SK-N-SH treated with all-trans-retinoic acid at 6 μM for 48 hours (cell line): Measurements from ENCODE around the gene GPR61.

Experiments used
- ATAC-seq: fragments of 200-7000 bp; cut with Tn5 transposase; 3 replicates; pipeline ENCODE4 v1.9.1; 2020; ENCODE audit warnings: mild to moderate bottlenecking, moderate library complexity
- ARNTL ChIP-seq: fragments of 450-650 bp; formaldehyde crosslinking; IDR thresholded peaks from 2 replicates; pipeline ENCODE4 v1.5.0; 2020; ENCODE audit warnings: low read depth, mild to moderate bottlenecking, moderate library complexity, borderline replicate concordance
- BACH2 ChIP-seq: fragments of 250-450 bp; sonication (Bioruptor Pico); IDR thresholded peaks from 2 replicates; pipeline ENCODE4 v1.9.0; 2021; ENCODE audit warnings: mild to moderate bottlenecking, borderline replicate concordance
- CREB5 ChIP-seq: fragments of 250-450 bp; sonication (Bioruptor Pico); IDR thresholded peaks from 2 replicates; pipeline ENCODE4 v1.5.1; 2020; ENCODE audit warnings: low read depth, mild to moderate bottlenecking, moderate library complexity
- CSDC2 ChIP-seq: fragments of 250-450 bp; sonication (Bioruptor Pico); IDR thresholded peaks from 2 replicates; pipeline ENCODE4 v1.5.0; 2020; ENCODE audit warnings: mild to moderate bottlenecking, moderate library complexity
- CSRNP3 ChIP-seq: fragments of 250-450 bp; sonication (Bioruptor Pico); IDR thresholded peaks from 2 replicates; pipeline ENCODE4 v1.5.1; 2021; ENCODE audit warnings: mild to moderate bottlenecking, moderate library complexity
- GLIS3 ChIP-seq: fragments of 250-450 bp; sonication (Bioruptor Pico); IDR thresholded peaks from 2 replicates; pipeline ENCODE4 v1.5.0; 2020; ENCODE audit warnings: mild to moderate bottlenecking, moderate library complexity
- ISL1 ChIP-seq: fragments of 250-450 bp; sonication (Bioruptor Pico); IDR thresholded peaks from 2 replicates; pipeline ENCODE4 v2.1.2; 2022; ENCODE audit warnings: mild to moderate bottlenecking, moderate library complexity
- OSR1 ChIP-seq: fragments of 250-450 bp; sonication (Bioruptor Pico); IDR thresholded peaks from 2 replicates; pipeline ENCODE4 v1.8.0; 2022; ENCODE audit warnings: moderate library complexity, mild to moderate bottlenecking, inconsistent platforms
- POU6F1 ChIP-seq: fragments of 250-450 bp; sonication (Bioruptor Pico); IDR thresholded peaks from 2 replicates; pipeline ENCODE4 v1.8.0; 2021; ENCODE audit warnings: low read depth, mild to moderate bottlenecking, moderate library complexity, borderline replicate concordance
- PPARA ChIP-seq: fragments of 250-450 bp; sonication (Bioruptor Pico); IDR thresholded peaks from 2 replicates; pipeline ENCODE4 v1.5.0; 2020; ENCODE audit warnings: mild to moderate bottlenecking, borderline replicate concordance
- RARB ChIP-seq: fragments of 250-450 bp; sonication (Bioruptor Pico); IDR thresholded peaks from 2 replicates; pipeline ENCODE4 v1.8.0; 2021; ENCODE audit warnings: mild to moderate bottlenecking, moderate library complexity
- SNAI2 ChIP-seq: fragments of 250-450 bp; sonication (Bioruptor Pico); IDR thresholded peaks from 2 replicates; pipeline ENCODE4 v1.5.0; 2020; ENCODE audit warnings: mild to moderate bottlenecking, moderate library complexity
- TCF4 ChIP-seq: fragments of 250-450 bp; sonication (Bioruptor Pico); IDR thresholded peaks from 2 replicates; pipeline ENCODE4 v1.8.0; 2021; ENCODE audit warnings: mild to moderate bottlenecking, moderate library complexity, borderline replicate concordance
- TSHZ2 ChIP-seq: fragments of 250-450 bp; sonication (Bioruptor Pico); IDR thresholded peaks from 2 replicates; pipeline ENCODE4 v1.5.0; 2020; ENCODE audit warnings: mild to moderate bottlenecking, moderate library complexity
- ZFP3 ChIP-seq: fragments of 250-450 bp; sonication (Bioruptor Pico); IDR thresholded peaks from 2 replicates; pipeline ENCODE4 v1.5.0; 2020; ENCODE audit warnings: mild to moderate bottlenecking, moderate library complexity
- ZFP30 ChIP-seq: fragments of 450-650 bp; formaldehyde crosslinking; IDR thresholded peaks from 2 replicates; pipeline ENCODE4 v1.5.0; 2022; ENCODE audit warnings: mild to moderate bottlenecking, moderate library complexity
- ZNF565 ChIP-seq: fragments of 450-650 bp; formaldehyde crosslinking; conservative IDR thresholded peaks from 2 replicates; pipeline ENCODE4 v1.5.0; 2020; ENCODE audit warnings: low read depth, mild to moderate bottlenecking, moderate library complexity
- ZNF8 ChIP-seq: fragments of 450-650 bp; formaldehyde crosslinking; IDR thresholded peaks from 2 replicates; pipeline ENCODE4 v1.5.0; 2020; ENCODE audit warnings: mild to moderate bottlenecking, moderate library complexity

Gene GPR61

GRCh38 chr1:109539676-109540075 is at the start of gene GPR61:
TSS of gene GPR61 (plus strand) at chr1:109539872. CDS start at chr1:109543023, 3,151 bp downstream.
- ATAC-seq, result no peak
- TF ChIP-seq ZFP3 (CRISPR knock-in tag) (no peak), POU6F1 (no peak), OSR1 (CRISPR knock-in tag) (no peak), ARNTL (CRISPR knock-in tag) (no peak)

- TF ChIP-seq ISL1 (CRISPR knock-in tag) (no peak), ZFP30 (CRISPR knock-in tag) (no peak)
- ATAC-seq, result peak; percentile 61
Measured at GRCh38 chr1:109490029-109490933, 49.4 kb upstream of the GPR61 start.

- no peak for ATAC-seq
- TF ChIP-seq BACH2 (CRISPR knock-in tag) (no peak), GLIS3 (CRISPR knock-in tag) (no peak), SNAI2 (no peak), TSHZ2 (CRISPR knock-in tag) (no peak), ARNTL (CRISPR knock-in tag) (no peak), CSDC2 (CRISPR knock-in tag) (no peak), RARB (no peak), CREB5 (no peak), POU6F1 (no peak), OSR1 (CRISPR knock-in tag) (no peak), ISL1 (CRISPR knock-in tag) (no peak), CSRNP3 (CRISPR knock-in tag) (no peak), ZNF565 (CRISPR knock-in tag) (no peak), TCF4 (CRISPR knock-in tag) (no peak), PPARA (CRISPR knock-in tag) (no peak), ZNF8 (no peak), ZFP3 (CRISPR knock-in tag) (no peak)
Measured at GRCh38 chr1:109490934-109491302, 48.8 kb upstream of the GPR61 start.

GRCh38 chr1:109491372-109491771 is 48.3 kb upstream of the GPR61 start:
- ATAC-seq, result no peak

More at GRCh38 chr1:109491372-109491771, 48.3 kb upstream of the GPR61 start:
- TF ChIP-seq ZFP30 (CRISPR knock-in tag) (no peak), CREB5 (no peak), CSDC2 (CRISPR knock-in tag) (no peak), POU6F1 (no peak), OSR1 (CRISPR knock-in tag) (no peak), SNAI2 (no peak), ZNF8 (no peak)
